GM23248 (cell line): Measurements from ENCODE around the gene PTPRN2.

Experiments used
- EZH2 ChIP-seq: fragments of 200-600 bp; sonication (generic); IDR thresholded peaks from 2 replicates; pipeline ENCODE4 v1.6.1; 2018; ENCODE audit warnings: antibody characterized with exemption, mild to moderate bottlenecking; ENCODE audit not compliant: insufficient read depth, poor library complexity, severe bottlenecking
- EZH2phosphoT487 ChIP-seq: fragments of 200-600 bp; sonication (generic); IDR thresholded peaks from 2 replicates; pipeline ENCODE4 v1.6.1; 2018; ENCODE audit warnings: antibody characterized with exemption, moderate library complexity, mild to moderate bottlenecking, low read depth; ENCODE audit not compliant: insufficient read depth

GRCh38 chr7:158028971-158029370 is 558.7 kb downstream of the PTPRN2 start:
- TF ChIP-seq EZH2, result no peak
- TF ChIP-seq EZH2phosphoT487, result no peak
